ENCODE data around the gene MOSPD2. TPM values are rescaled to one million over a fixed set of nuclear protein-coding genes. Genes with fewer than 3 reads are reported as not detected.

The MOSPD2 gene
- total RNA-seq, 4 donors from 2014 or later = 10.8 to 21.4 (median 17.4) TPM

- no peaks in the 10 kb centered on the region for H3K4me1 ChIP-seq
- in situ Hi-C loops (cut with MboI; ENCODE audit: low pct_ligation_motif_present in 1 of 4, low pct_unique_long_range_greater_than_20kb in 1 of 4, low sequenced_read_pairs in 3 of 4) = no loop called here
These were observed 29.3 kb downstream of the MOSPD2 start for GRCh38 chrX:14902537-14902936.

GRCh38 chrX:14903891-14904290 lies 30.7 kb downstream of the MOSPD2 start:
- DNase-seq = no peak
- in situ Hi-C loops (cut with MboI; ENCODE audit: low pct_ligation_motif_present in 1 of 4, low pct_unique_long_range_greater_than_20kb in 1 of 4, low sequenced_read_pairs in 3 of 4) (no loop called here), intact Hi-C loops (cut with DNase I; ENCODE audit: low total_unique reads) (no loop called here)
- 61 to 63% methylated on average over 1 to 2 of the region's 2 CpGs for WGBS, 2 donors (ENCODE audit: low coverage in 1 of 2)
- no peak overlapping the region for H3K27ac ChIP-seq
- no peaks in the 10 kb centered on the region for H3K36me3 ChIP-seq
- H3K27me3 ChIP-seq = no peaks in the 10 kb centered on the region
- H3K4me3 ChIP-seq = no peak overlapping the region
- no peaks in the 10 kb centered on the region for H3K9me3 ChIP-seq
- no peaks in the 10 kb centered on the region for H3K4me1 ChIP-seq
- TF ChIP-seq POLR2AphosphoS5 (IDR thresholded peaks at IDR 0.05) = no peak
- TF ChIP-seq POLR2A (IDR thresholded peaks at IDR 0.05) = no peak
- TF ChIP-seq EP300 (IDR thresholded peaks at IDR 0.05; ENCODE audit: low read depth) = no peak
- TF ChIP-seq CTCF (IDR thresholded peaks at IDR 0.05) = no peak

More at GRCh38 chrX:14902537-14902936, 29.3 kb downstream of the MOSPD2 start:
- Histone ChIP-seq H3K9me3 (no peaks in the 10 kb centered on the region), H3K4me3 (no peak overlapping the region), H3K27me3 (no peaks in the 10 kb centered on the region), H3K27ac (no peak overlapping the region), H3K36me3 (no peaks in the 10 kb centered on the region)
- TF ChIP-seq CTCF (IDR thresholded peaks at IDR 0.05) (no peak), POLR2A (IDR thresholded peaks at IDR 0.05) (no peak)
- no peak for DNase-seq
- intact Hi-C loops (cut with DNase I; ENCODE audit: low total_unique reads) = no loop called here

- in situ Hi-C loops (cut with MboI; ENCODE audit: low pct_ligation_motif_present in 1 of 4, low pct_unique_long_range_greater_than_20kb in 1 of 4, low sequenced_read_pairs in 3 of 4) = no loop called here
These were observed 40.0 kb downstream of the MOSPD2 start for GRCh38 chrX:14913241-14913640.

GRCh38 chrX:14915596-14915995 lies 42.4 kb downstream of the MOSPD2 start:
- Histone ChIP-seq H3K36me3 (no peaks in the 10 kb centered on the region), H3K4me3 (no peak overlapping the region), H3K4me1 (no peaks in the 10 kb centered on the region), H3K27me3 (no peaks in the 10 kb centered on the region), H3K27ac (no peak overlapping the region), H3K9me3 (no peaks in the 10 kb centered on the region)
- in situ Hi-C loops (cut with MboI; ENCODE audit: low pct_ligation_motif_present in 1 of 4, low pct_unique_long_range_greater_than_20kb in 1 of 4, low sequenced_read_pairs in 3 of 4) (no loop called here), intact Hi-C loops (cut with DNase I; ENCODE audit: low total_unique reads) (no loop called here)
- DNase-seq = no peak
- TF ChIP-seq CTCF (IDR thresholded peaks at IDR 0.05) (no peak), POLR2AphosphoS5 (IDR thresholded peaks at IDR 0.05) (no peak), EP300 (IDR thresholded peaks at IDR 0.05; ENCODE audit: low read depth) (no peak), POLR2A (IDR thresholded peaks at IDR 0.05) (no peak)
- WGBS, 2 donors (ENCODE audit: low coverage in 1 of 2) = 92 to 100% methylated on average over 1 to 3 of the region's 3 CpGs

More at GRCh38 chrX:14913241-14913640, 40.0 kb downstream of the MOSPD2 start:
- Histone ChIP-seq H3K4me3 (no peak overlapping the region), H3K27ac (no peak overlapping the region), H3K4me1 (no peaks in the 10 kb centered on the region), H3K27me3 (no peaks in the 10 kb centered on the region), H3K36me3 (no peaks in the 10 kb centered on the region), H3K9me3 (no peaks in the 10 kb centered on the region)
- DNase-seq = no peak
- 78% methylated on average over 2 of the region's 2 CpGs; no CpG with 5 or more reads in 1 of the 2 donors for WGBS, 2 donors (ENCODE audit: low coverage in 1 of 2)
- TF ChIP-seq POLR2AphosphoS5 (IDR thresholded peaks at IDR 0.05) (no peak), CTCF (IDR thresholded peaks at IDR 0.05) (no peak), EP300 (IDR thresholded peaks at IDR 0.05; ENCODE audit: low read depth) (no peak), POLR2A (IDR thresholded peaks at IDR 0.05) (no peak)
- intact Hi-C loops (cut with DNase I; ENCODE audit: low total_unique reads) = no loop called here

Data from transverse colon (tissue), 4 donors.